GDM1 (cell line): ENCODE measurements around the gene ADGRA1.
"Not testable (repeated sequence)": the region's sequence is repeated elsewhere in the genome, so short reads cannot be mapped to it uniquely, and the experiment has no call there.

Experiments used
- DNase-seq: peaks from one replicate; lab custom pipeline; 2025; lab: John Stamatoyannopoulos, UW

The ADGRA1 gene, protein sequence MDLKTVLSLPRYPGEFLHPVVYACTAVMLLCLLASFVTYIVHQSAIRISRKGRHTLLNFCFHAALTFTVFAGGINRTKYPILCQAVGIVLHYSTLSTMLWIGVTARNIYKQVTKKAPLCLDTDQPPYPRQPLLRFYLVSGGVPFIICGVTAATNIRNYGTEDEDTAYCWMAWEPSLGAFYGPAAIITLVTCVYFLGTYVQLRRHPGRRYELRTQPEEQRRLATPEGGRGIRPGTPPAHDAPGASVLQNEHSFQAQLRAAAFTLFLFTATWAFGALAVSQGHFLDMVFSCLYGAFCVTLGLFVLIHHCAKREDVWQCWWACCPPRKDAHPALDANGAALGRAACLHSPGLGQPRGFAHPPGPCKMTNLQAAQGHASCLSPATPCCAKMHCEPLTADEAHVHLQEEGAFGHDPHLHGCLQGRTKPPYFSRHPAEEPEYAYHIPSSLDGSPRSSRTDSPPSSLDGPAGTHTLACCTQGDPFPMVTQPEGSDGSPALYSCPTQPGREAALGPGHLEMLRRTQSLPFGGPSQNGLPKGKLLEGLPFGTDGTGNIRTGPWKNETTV

DNA sequence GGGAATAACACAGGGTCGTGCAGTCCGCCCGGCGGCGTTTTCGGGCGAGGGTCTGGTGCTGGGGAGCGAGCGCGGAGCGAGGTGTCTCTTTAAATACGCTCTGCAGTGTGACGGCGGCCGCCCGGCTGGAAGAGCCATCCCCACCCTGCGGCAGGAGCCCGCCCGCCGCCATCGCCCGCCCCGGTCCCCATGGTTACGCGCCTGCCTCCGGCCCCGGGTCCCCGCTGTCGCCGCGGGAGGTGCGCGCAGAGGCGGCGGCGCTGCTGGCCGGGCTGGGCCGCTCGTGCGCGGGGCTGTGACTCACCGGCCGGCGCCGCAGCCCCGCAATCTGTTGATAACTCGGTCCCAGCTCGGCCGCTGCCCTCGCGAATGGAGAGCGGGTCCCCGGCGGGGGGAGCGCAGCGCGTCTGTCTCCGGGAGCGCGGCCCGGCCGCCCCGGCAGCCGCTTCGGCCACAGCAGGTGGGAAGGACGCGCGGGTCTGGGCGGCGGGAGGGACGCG is at the start of gene ADGRA1:
TSS of gene ADGRA1 (plus strand) at position 246 of the 500 bp plus-strand sequence. CDS start 986 bp downstream, outside the sequence.
- no peak for DNase-seq

DNA sequence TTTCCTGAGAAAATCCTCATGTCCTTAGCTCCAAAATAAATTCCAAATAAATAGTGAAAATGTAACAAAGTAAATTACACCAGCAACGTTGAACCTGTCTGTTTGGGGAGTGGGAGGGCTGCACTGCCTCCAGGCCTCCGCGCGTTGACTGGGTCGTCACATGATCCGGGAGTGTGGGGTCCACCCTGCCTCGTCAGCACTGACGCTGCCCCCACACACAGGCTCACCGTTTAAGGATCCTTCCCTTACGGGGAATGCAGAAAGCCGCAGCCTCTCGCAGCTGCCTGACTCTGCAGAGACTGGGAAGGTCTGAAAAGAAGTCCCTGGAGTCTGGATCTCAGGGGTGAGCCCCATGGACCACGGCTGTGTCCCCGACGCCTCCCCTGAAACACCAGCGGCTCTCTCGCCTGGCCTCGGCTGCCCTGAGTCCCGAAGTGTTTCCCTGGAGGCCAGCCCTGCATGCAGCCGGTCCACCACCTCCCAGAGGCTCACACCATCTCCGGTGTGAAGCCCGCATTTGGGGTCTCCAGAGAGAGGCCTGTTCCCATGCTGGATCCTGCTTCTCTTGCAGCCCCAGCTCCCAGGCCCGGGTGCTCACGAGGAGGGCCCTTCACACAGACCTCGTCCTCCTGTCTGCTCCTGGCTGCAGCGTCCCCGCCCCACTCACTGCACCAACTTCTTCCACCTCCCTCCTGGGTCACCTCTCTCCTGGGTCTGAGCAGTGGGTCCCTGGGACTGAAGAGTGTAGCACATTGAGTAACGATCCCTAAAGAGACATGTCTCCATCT is 49.5 kb upstream of the ADGRA1 start:
- DNase-seq: no peak

DNA sequence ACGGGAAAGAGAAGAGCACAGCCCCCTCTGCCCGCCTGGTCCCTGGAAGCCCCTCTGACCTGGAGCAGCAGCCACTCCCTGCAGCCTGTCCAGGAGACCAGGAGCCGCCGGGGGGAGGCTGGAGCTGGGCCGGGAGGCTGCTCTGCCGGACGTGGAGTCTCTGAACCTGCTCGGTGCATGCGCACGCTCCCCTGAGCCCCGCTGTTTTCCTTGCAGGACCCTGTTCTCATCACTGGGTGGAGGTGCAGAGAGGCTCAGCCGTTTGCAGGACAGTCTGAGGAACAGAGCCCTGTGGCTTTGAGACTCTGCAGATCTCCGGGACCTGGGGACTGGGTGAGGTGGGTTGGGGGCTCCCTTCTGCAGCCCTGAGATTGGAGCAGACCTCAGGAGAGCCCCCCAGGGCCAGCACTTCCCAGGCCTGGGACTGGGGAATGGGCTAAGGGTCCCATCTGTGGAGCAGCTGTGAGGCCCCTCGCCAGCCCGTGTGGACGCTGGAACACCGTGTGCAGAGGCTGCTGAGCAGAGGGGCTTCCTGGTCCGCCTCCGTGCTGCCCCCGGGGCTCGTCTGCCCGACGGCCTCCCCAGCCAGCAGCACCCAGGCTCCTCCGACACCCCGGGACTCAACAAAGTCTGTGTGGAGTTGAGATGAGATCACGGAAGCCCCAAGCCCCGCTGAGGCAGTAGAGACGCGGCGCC is 48.5 kb upstream of the ADGRA1 start:
- no peak for DNase-seq

DNA sequence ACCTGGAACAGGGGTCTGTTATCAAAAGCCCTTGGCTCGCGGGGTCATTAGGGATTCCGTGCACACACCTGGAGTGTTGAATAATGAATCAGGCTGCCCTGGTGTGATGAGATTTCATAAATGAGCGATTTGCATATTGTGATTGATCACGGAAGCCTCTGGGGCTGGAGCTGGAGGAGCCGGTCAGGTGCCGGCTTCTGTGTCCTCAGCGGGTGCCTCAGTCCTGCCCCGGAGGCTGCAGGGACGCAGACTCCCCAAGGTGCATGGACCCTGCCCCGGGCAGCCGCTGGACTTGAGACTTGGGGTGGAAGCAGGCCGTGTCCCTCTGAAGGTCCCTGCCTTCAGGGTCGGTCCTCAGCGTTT is 47.9 kb upstream of the ADGRA1 start:
- DNase-seq: no peak

DNA sequence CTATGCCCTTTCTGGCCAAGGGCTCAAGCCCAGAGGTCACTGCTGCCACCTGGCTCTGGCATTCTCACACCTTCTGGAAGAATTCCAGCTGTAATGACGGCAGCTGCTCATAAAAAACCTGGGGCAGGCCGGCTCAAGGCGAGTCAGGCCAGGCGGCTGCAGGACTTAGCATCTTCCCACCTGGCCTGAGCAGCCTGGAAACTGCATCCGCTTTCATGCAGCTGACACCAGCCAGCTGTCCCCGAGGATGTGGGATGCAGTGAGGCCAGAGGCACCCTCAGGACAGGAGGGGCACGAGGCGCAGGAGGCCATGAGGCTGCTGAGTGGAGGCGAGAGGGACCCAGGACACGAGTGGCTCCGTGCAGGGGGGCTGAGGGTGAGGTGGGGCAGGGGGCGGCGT is 47.5 kb upstream of the ADGRA1 start:
- no peak for DNase-seq

DNA sequence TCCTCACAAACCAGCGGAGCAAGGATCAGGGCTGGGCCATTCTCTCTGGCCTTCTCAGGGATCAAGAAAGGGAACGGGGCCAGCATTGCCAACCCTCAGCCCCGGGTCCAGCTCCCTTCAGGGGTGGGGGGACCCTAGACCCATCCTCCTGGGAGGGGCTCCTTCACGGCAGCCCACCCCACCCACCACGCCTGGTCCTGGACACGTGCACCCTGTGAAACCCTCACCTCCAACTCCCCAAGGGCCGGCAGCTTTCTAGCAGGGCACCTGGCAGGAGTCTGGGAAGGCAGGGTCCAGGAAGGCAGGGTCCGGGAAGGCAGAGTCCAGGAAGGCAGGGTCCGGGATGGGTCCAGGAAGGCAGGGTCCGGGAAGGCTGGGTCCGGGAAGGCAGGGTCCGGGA is 46.6 kb upstream of the ADGRA1 start:
- DNase-seq: no peak

DNA sequence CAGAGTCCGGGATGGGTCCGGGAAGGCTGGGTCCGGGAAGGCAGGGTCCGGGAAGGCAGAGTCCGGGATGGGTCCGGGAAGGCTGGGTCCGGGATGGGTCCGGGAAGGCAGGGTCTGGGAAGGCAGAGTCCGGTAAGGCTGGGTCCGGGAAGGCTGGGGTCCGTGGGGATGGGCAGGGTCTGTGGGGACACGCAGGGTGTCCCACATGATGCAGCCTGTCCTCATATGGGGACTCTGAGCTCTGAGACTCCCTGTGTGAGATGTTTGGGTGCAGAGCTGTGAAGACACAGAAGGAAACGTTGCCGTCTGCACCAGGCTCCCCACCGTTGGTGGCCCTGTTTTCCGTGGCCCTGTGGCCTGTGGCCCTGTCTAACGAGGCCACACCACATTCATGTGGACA is 45.7 kb upstream of the ADGRA1 start:
- DNase-seq: no peak

DNA sequence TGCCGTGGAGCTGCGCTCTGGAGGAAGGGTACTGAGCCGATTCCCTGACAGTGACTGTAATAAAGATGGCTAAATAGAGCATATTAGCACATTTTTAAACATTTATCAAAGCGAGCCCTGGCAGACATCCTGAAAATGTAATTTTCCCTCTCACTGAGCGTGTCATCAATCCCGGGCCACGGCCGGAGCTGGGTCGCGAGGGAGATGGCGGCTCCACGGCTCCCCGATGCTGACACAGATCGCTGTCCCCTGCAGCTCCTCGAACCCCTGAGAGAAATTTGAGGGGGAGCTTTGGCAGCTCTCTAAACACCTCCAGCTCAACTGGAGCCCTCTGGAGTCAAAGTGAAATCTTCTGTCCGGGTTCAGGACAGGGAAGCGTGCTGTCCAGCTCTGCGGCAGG is 44.9 kb upstream of the ADGRA1 start:
- DNase-seq: no peak

DNA sequence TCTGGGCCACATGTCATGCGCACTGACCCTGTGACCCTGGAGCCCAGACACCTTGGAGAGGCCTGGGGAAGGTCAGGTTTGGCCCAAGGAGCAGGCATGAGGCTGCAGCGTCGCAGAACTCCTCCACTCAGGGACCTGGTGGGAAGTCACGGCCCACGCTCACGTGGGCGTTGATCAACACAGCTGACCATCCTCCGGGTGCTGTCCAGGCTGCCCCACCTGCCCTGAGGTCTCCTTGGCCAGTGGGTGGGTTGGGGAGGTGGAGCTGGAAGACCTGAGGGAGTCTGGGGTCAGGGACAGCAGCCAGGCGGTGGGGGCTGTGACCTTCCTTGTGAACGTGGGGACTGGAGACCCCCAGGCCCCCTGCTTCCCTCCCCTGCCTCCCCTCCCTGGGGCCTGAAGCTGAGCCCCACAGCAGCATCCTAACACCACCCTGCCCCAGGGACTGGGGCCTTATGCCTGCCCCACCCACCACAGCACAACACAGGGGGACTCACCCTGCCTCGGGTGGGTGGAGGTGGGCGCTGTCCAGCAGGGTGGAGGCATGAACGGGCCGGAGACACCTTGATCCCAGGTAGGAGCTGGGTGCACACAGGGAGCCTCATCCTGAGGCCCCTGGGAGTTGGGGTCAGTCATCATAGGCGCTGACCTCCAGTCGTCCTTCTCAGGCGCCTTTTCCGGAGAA is 44.0 kb upstream of the ADGRA1 start:
- no peak for DNase-seq

DNA sequence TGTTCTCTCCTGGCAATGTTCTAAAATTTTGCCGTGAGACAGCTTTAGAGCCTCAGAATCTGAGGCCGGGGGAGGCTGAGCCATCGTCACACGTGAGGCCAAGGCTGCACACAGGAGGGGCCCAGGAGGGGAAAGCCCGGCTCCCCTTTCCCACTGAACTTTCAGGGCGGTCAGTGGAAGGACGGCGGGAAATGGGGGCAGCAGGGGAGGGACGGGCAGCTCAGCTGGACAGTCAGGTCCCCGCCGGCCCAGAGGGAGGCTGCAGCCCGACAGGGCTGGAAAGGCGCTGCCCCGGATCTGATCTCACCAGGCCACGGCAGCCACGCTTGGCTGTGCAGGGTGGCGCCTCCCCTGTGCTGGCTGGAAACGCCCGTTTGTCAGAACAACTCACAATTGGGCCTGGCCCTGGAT is 43.3 kb upstream of the ADGRA1 start:
- DNase-seq: no peak

DNA sequence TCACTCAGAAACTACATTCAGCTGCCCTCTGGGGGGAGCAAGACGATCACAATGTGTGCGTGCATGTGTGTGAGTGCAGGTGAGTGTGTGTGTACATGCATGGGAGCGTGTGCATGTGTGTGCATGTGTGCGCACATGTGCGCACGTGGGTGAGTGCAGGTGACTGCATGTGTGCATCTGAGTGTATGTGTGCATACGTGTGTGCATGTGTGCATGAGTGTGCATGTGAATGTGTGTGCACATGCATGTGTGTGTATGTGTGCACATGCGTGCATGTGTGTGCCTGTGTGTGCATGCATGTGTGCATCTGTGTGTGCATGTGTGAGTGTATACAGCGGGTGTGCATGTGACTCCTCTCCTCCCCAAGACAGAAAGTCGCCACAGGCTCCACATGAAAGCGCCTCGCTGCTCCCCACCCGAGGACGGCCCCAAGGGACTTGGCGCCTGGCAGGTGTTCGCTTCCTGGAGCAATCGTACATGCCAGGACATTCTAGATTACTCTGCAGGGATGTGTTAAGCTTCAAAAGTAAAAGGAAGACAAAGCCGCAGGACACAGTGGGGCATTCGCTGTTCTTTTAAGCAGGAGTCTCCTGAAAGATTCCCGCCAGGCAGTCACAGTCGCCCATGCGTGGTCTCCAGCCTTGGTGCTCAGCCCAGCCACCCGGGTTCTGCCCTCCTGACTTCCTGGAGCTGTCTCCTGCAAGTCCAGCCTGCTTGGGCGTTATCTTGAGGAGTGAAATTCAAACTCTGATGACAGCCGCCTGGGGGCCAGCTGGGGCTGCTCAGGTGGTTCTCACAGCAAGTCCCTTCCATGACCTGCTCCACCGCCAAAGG is 42.0 kb upstream of the ADGRA1 start:
- DNase-seq: no peak

DNA sequence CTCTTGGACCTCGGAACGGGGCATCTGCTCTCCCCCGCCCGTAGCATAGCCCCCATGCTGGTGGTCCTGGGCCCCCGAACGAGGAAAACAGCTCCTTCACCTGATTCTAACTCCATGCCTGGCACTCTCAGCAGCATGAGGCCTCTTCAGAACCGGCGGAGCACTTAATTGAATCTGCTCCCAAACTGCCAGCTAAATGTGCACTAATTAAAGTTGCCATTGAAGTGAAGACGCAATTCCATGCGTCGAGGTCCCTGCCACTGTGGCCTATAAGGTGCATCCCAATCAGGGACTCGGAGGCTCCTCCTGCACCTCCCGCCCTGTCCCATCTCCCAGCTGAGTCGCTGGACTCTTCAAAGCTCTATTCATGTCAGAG is 41.3 kb upstream of the ADGRA1 start:
- DNase-seq: no peak

DNA sequence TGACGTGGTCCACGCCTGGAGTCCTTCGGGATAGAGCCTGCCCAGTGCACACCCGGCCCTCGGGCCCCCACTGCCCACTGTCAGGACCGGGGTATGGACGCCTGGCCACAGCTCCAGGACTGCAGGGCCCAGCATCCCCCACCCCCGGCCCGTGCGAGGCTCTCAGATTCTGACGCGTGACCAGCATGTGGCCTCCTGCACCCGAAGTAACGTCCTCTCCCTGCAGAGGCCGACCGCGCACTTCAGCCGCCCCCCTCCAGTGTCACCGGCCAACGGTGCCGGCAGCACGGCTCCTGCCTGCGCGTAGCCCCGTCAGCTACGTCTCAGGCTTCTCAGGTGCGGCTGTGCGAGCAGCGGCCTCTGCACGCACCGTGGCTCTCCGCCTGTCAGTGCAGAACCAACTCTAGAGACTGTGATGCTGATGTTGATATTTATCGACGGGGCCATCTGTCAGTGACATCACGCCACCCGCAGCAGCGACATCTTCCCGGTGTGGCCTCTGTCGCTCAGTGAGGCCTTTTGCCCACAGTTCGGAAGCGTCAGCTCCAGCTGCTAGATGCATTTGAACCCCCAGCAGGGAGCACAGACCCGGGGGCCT is 40.1 kb upstream of the ADGRA1 start:
- DNase-seq: no peak

DNA sequence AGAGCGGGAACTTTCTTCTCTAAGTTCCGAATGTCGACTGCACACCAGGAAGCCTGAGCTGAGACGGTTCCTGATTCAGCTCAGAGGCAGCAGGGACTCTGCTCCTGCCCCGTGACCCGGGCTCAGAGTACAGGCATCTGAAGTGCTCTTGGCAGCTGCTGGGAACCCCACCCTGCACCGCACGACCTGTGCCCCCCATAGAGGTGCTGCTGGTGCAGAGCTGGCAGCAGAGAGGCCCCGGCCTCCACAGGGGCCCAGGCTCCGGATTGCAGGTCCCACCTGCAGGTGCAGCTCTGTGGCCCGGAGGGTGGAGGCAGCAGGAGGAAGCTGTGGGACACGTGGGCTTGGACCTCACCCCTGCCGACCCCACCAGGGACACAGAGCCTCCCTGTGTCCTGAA is 39.5 kb upstream of the ADGRA1 start:
- no peak for DNase-seq

DNA sequence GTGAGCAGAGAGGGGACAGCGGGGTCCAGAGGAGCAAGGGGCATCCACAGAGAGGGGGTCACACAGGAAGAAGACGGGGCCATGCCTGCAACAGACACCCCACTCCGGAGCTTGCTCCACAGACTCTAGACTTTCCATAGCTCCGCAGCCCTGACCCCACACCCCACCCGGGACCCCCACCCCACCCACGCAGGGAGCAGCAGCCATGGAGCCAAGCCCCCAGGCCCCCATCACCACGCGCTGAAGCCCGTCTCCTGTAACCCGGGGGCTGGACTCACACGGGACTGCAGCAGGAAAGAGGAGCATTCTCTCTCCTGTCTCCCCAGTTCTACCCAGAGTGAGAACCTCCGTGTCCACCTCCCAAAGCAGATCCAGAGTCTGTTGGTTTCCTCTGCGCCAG is 38.8 kb upstream of the ADGRA1 start:
- DNase-seq: no peak

DNA sequence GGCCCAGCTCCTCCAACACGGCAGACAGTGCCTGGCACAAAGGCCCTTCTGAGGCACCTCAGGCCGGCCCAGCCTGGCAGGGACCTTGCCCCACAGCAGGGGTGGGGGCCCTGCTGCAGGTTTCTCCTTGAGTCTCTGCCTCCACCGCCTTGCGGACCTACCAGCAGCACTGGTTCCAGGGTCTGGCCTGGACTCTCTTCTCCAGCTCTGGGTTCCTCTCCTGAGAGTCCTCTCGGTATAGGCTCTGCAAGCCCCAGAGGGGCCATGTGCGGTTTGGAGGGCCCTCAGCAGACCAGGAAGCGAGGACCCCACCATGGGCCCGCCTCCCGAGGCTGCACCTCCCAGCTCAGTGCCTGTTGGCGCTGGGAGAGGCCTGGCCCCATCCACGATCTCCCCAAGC is 38.1 kb upstream of the ADGRA1 start:
- DNase-seq: no peak

DNA sequence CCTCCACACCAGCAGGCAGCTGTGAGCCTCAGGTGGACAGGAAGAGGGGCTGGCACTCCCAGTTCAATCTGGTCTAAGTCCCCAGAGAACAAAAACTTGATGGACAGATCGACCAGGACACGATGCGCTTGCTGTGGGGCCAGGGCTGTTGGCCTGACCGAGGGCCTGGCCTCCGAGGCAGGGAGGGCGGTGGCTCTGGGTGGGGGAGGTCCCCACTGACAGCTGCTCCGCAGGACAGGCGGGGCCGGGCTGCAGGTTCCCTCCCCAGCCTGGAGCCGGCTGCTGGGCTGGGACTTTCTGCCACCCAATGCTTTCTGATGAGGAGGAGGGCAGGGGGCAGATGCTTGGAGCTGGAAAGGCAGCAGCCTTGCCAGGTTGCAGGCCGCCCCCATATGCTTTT is 37.4 kb upstream of the ADGRA1 start:
- no peak for DNase-seq

DNA sequence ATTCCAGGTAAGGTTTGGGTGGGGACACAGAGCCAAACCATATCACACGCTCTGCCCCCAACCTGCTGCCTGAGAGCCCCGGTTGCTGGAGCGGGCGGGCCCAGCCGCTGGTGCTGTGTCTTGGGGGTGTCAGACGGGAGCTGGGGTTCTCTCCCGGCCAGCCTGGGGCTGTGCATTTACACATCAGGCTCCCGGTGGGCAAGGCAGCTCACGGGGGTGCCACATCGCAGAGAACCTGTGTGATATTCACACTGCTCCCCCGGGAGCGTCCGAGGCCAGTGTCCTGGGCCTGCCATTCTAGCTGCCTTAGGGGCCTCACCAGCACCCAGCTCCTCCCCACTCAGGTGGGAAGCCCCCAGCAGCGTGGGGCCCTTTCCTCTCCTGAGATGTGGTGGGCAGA is 35.6 kb upstream of the ADGRA1 start:
- DNase-seq: no peak

DNA sequence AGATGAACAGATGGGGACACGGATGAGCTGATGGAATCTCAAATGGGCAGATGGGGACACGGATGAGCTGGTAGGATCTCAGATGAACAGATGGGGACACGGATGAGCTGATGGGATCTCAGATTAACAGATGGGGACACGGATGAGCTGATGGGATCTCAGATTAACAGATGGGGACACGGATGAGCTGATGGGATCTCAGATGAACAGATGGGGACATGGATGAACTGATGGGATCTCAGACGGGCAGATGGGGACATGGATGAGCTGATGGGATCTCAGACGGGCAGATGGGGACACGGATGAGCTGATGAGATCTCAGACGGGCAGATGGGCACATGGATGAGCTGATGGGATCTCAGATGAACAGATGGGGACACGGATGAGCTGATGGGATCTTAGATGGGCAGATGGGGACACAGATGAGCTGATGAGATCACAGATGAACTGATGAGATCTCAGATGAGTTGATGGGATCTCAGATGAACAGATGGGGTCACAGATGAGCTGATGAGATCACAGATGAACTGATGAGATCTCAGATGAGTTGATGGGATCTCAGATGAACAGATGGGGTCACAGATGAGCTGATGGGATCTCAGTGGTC is 34.1 kb upstream of the ADGRA1 start:
- not testable (repeated sequence) for DNase-seq

DNA sequence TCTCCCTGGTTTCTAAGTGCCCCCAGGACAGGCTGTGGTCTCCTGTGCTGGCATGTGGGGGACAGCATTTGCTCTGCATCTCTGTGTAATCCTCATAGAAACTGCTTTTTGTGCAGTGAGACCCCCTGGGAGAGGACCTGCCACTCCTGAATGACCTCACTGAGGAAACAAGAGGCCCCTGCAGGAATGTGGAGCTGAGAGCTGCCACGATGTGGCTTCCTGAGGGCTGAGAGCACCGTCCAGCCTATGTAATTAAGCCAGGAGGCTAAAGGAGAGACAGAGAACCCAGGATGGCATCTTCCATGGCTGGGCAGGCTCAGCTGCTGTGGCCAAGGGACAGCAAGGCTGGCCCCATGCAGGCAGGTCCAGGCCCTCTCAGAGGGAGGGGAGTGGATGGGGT is 32.3 kb upstream of the ADGRA1 start:
- no peak for DNase-seq
